ENCODE data around the gene KLF16.
A peak's percentile ranks its signal among the peaks of the same experiment; 100 is the strongest.
"Not testable (repeated sequence)": the region's sequence is repeated elsewhere in the genome, so short reads cannot be mapped to it uniquely, and the experiment has no call there.

KLF16 gene

GRCh38 chr19:1901940-1902404, 38.6 kb upstream of the KLF16 start:
- TF ChIP-seq CTCF (IDR thresholded peaks at IDR 0.05; ENCODE audit: extremely low read depth, insufficient read depth, missing control alignments): no peak
- in situ Hi-C loops (cut with MboI; ENCODE audit: low pct_unique_long_range_greater_than_20kb, low sequenced_read_pairs, unreplicated experiment): no loop called here
- DNase-seq (ENCODE audit: low spot score): no peak

- no peak for TF ChIP-seq CTCF (IDR thresholded peaks at IDR 0.05; ENCODE audit: extremely low read depth, insufficient read depth, missing control alignments)
- in situ Hi-C loops (cut with MboI; ENCODE audit: low pct_unique_long_range_greater_than_20kb, low sequenced_read_pairs, unreplicated experiment): no loop called here
- no peak for DNase-seq (ENCODE audit: low spot score)
These were observed 33.1 kb upstream of the KLF16 start for GRCh38 chr19:1896508-1896907.

- DNase-seq (ENCODE audit: low spot score): no peak
- no peak for TF ChIP-seq CTCF (IDR thresholded peaks at IDR 0.05; ENCODE audit: extremely low read depth, insufficient read depth, missing control alignments)
- in situ Hi-C loops (cut with MboI; ENCODE audit: low pct_unique_long_range_greater_than_20kb, low sequenced_read_pairs, unreplicated experiment): no loop called here
These were observed 30.4 kb upstream of the KLF16 start for GRCh38 chr19:1893791-1894190.

- TF ChIP-seq CTCF (IDR thresholded peaks at IDR 0.05; ENCODE audit: extremely low read depth, insufficient read depth, missing control alignments): no peak
- DNase-seq (ENCODE audit: low spot score): no peak
- in situ Hi-C loops (cut with MboI; ENCODE audit: low pct_unique_long_range_greater_than_20kb, low sequenced_read_pairs, unreplicated experiment): no loop called here
These were observed 26.5 kb upstream of the KLF16 start for GRCh38 chr19:1889907-1890306.

- no peak for DNase-seq (ENCODE audit: low spot score)
- in situ Hi-C loops (cut with MboI; ENCODE audit: low pct_unique_long_range_greater_than_20kb, low sequenced_read_pairs, unreplicated experiment): no loop called here
- no peak for TF ChIP-seq CTCF (IDR thresholded peaks at IDR 0.05; ENCODE audit: extremely low read depth, insufficient read depth, missing control alignments)
These were observed 25.0 kb upstream of the KLF16 start for GRCh38 chr19:1888385-1888784.

- DNase-seq (ENCODE audit: low spot score); in situ Hi-C loops (cut with MboI; ENCODE audit: low pct_unique_long_range_greater_than_20kb, low sequenced_read_pairs, unreplicated experiment): not testable (repeated sequence)
These were observed 23.0 kb upstream of the KLF16 start for GRCh38 chr19:1886360-1886759.

GRCh38 chr19:1885398-1886119, 22.2 kb upstream of the KLF16 start, which contains the start of gene ABHD17A:
ABHD17A (minus strand) TSS chr19:1885496; CDS start chr19:1881566, 3,930 bp downstream.
- in situ Hi-C loops (cut with MboI; ENCODE audit: low pct_unique_long_range_greater_than_20kb, low sequenced_read_pairs, unreplicated experiment): not testable (repeated sequence)
- DNase-seq (ENCODE audit: low spot score): peak; percentile 99

Data from GM13977 (cell line).